Stimulated activated CD4-positive, alpha-beta T cell treated with anti-CD3 and anti-CD28 coated beads, Interleukin-4, amount 100 ng/mL, for 1 hour (primary cell): ENCODE data around the gene GET4.

Source experiments
- DNase-seq: peaks from one replicate; pipeline ENCODE4 v3.0.0-alpha.2; 2020

The GET4 gene

GRCh38 chr7:876077-876971 lies at the start of gene GET4:
TSS of gene GET4 (plus strand) at chr7:876554. CDS start at chr7:876646, 92 bp downstream.
- peak; percentile 93 for DNase-seq

GRCh38 chr7:828793-829561 lies 47.4 kb upstream of the GET4 start:
- DNase-seq = no peak

- DNase-seq = no peak
These were observed 46.3 kb upstream of the GET4 start for GRCh38 chr7:830069-830468.

GRCh38 chr7:831596-832166 lies 44.7 kb upstream of the GET4 start:
- no peak for DNase-seq

GRCh38 chr7:832167-832967 lies 44.0 kb upstream of the GET4 start, which contains the start of gene SUN1:
TSS of gene SUN1 (plus strand) at chr7:832476. CDS start at chr7:832525, 49 bp downstream.
- DNase-seq = peak; percentile 68

GRCh38 chr7:832968-833424 lies 43.4 kb upstream of the GET4 start:
- DNase-seq = no peak

GRCh38 chr7:833601-834258 lies 42.6 kb upstream of the GET4 start:
- no peak for DNase-seq

GRCh38 chr7:834277-834676 lies 42.1 kb upstream of the GET4 start:
- DNase-seq = no peak

GRCh38 chr7:835021-835420 lies 41.3 kb upstream of the GET4 start:
- DNase-seq = no peak

- DNase-seq = no peak
These were observed 40.6 kb upstream of the GET4 start for GRCh38 chr7:835485-836401.

GRCh38 chr7:836429-836828 lies 39.9 kb upstream of the GET4 start:
- DNase-seq = no peak

GRCh38 chr7:837001-837400 lies 39.4 kb upstream of the GET4 start:
- DNase-seq = no peak

- no peak for DNase-seq
These were observed 36.3 kb upstream of the GET4 start for GRCh38 chr7:840001-840600.

- no peak for DNase-seq
These were observed 34.4 kb upstream of the GET4 start for GRCh38 chr7:841943-842342.

GRCh38 chr7:842431-843031 lies 33.8 kb upstream of the GET4 start:
- DNase-seq = no peak

GRCh38 chr7:843230-843629 lies 33.1 kb upstream of the GET4 start:
- no peak for DNase-seq

GRCh38 chr7:844043-844442 lies 32.3 kb upstream of the GET4 start:
- DNase-seq = no peak

- no peak for DNase-seq
These were observed 31.8 kb upstream of the GET4 start for GRCh38 chr7:844514-844913.

GRCh38 chr7:845091-845490 lies 31.3 kb upstream of the GET4 start:
- no peak for DNase-seq

- no peak for DNase-seq
These were observed 30.6 kb upstream of the GET4 start for GRCh38 chr7:845731-846130.
